NB4 (cell line): Measurements from ENCODE around the gene OXA1L.
"Not testable (repeated sequence)": the region's sequence is repeated elsewhere in the genome, so short reads cannot be mapped to it uniquely, and the experiment has no call there.

Source experiments
- DNase-seq: peaks from one replicate; pipeline ENCODE4 v3.0.0; 2010; ENCODE audit warnings: low read depth
- H3K4me3 ChIP-seq: one replicate; pipeline ENCODE4 v1.5.1; 2011; ENCODE audit warnings: mild to moderate bottlenecking, low read depth, low read length, moderate library complexity
- CTCF ChIP-seq: IDR thresholded peaks from one replicate; pipeline ENCODE4 v1.5.1; 2012; ENCODE audit warnings: low read depth, low read length
- MAX ChIP-seq: IDR thresholded peaks from 2 replicates; pipeline ENCODE4 v1.6.1; 2011; ENCODE audit warnings: low read depth, low read length
- MYC ChIP-seq: IDR thresholded peaks from 2 replicates; pipeline ENCODE4 v1.6.1; 2011; ENCODE audit warnings: low read depth, low read length
- POLR2A ChIP-seq: IDR thresholded peaks from 2 replicates; pipeline ENCODE4 v1.6.1; 2011; ENCODE audit warnings: mild to moderate bottlenecking; ENCODE audit not compliant: insufficient read length; ENCODE audit errors: extremely low read depth

The OXA1L gene

GRCh38 chr14:22780941-22781300, 14.4 kb downstream of the OXA1L start:
- TF ChIP-seq POLR2A (no peak), CTCF (no peak), MAX (no peak), MYC (no peak)
- no peak overlapping the region for H3K4me3 ChIP-seq
- DNase-seq, result no peak

GRCh38 chr14:22781301-22781991, 15.0 kb downstream of the OXA1L start:
- no peak overlapping the region for H3K4me3 ChIP-seq
- TF ChIP-seq POLR2A (no peak), MAX (no peak), MYC (no peak), CTCF (no peak)
- DNase-seq, result no peak

GRCh38 chr14:22786685-22787084, 20.2 kb downstream of the OXA1L start:
- H3K4me3 ChIP-seq, result no peak overlapping the region
- TF ChIP-seq MAX, result no peak
- no peak for TF ChIP-seq POLR2A
- no peak for TF ChIP-seq CTCF
- TF ChIP-seq MYC, result no peak
- DNase-seq, result no peak

GRCh38 chr14:22791301-22791700, 24.8 kb downstream of the OXA1L start:
- TF ChIP-seq CTCF (no peak), POLR2A (no peak), MAX (no peak), MYC (no peak)
- no peak overlapping the region for H3K4me3 ChIP-seq
- no peak for DNase-seq

- DNase-seq, result no peak
- no peak overlapping the region for H3K4me3 ChIP-seq
- TF ChIP-seq CTCF (no peak), MAX (no peak), POLR2A (no peak), MYC (no peak)
Observed at GRCh38 chr14:22792158-22792557, 25.7 kb downstream of the OXA1L start.

- H3K4me3 ChIP-seq, DNase-seq: not testable (repeated sequence)
Observed at GRCh38 chr14:22793550-22793949, 27.1 kb downstream of the OXA1L start.
